HUES64 (cell line): Measurements from ENCODE around the gene CCDC82.

ENCODE experiments used
- H3K27ac ChIP-seq: 2 replicates; pipeline ENCODE4 v1.7.0; 2013; ENCODE audit warnings: low read depth, low read length, inconsistent platforms
- H3K27me3 ChIP-seq: 2 replicates; pipeline ENCODE4 v1.6.1; 2013; ENCODE audit warnings: mild to moderate bottlenecking, low read length; ENCODE audit not compliant: insufficient read depth
- H3K36me3 ChIP-seq: 2 replicates; pipeline ENCODE4 v1.6.1; 2013; ENCODE audit warnings: mild to moderate bottlenecking, low read length; ENCODE audit not compliant: insufficient read depth
- H3K4me1 ChIP-seq: 2 replicates; pipeline ENCODE4 v1.6.1; 2013; ENCODE audit warnings: mild to moderate bottlenecking, low read length, moderate library complexity; ENCODE audit not compliant: insufficient read depth
- H3K4me3 ChIP-seq: 2 replicates; pipeline ENCODE4 v1.5.1; 2013; ENCODE audit warnings: mild to moderate bottlenecking, low read length, moderate library complexity
- H3K9ac ChIP-seq: 2 replicates; pipeline ENCODE4 v1.6.1; 2013; ENCODE audit warnings: mild to moderate bottlenecking, low read depth, low read length
- H3K9me3 ChIP-seq: 2 replicates; pipeline ENCODE4 v1.6.1; 2013; ENCODE audit warnings: low read depth, low read length; ENCODE audit not compliant: insufficient read depth
- WGBS: fragments of 150-250, 120-280 bp; methylation state at CpG from one replicate; pipeline ENCODE4 v1.1.7; 2013; ENCODE audit warnings: missing lambda C conversion rate; 5-methylcytosine and 5-hydroxymethylcytosine counted together

The CCDC82 gene

GRCh38 chr11:96338910-96339705 lies 50.6 kb downstream of the CCDC82 start:
- Histone ChIP-seq H3K4me1 (peaks cover 43% of the 10 kb centered on the region), H3K27ac (no peak overlapping the region; the same call in 1 of the 2 replicates), H3K9ac (no peak overlapping the region), H3K36me3 (no peaks in the 10 kb centered on the region), H3K9me3 (no peaks in the 10 kb centered on the region), H3K4me3 (no peak overlapping the region), H3K27me3 (peaks cover 7% of the 10 kb centered on the region; the same call in 1 of the 2 replicates)
- 82% methylated on average over 13 of the region's 13 CpGs for WGBS

GRCh38 chr11:96337541-96338431 lies 51.9 kb downstream of the CCDC82 start:
- no peaks in the 10 kb centered on the region for H3K36me3 ChIP-seq
- WGBS = 81% methylated on average over 6 of the region's 6 CpGs
- H3K27me3 ChIP-seq = peaks cover 7% of the 10 kb centered on the region; the same call in 1 of the 2 replicates
- peaks cover 56% of the 10 kb centered on the region for H3K4me1 ChIP-seq
- H3K4me3 ChIP-seq = no peak overlapping the region
- no peaks in the 10 kb centered on the region for H3K9me3 ChIP-seq
- H3K27ac ChIP-seq = no peak overlapping the region
- no peak overlapping the region for H3K9ac ChIP-seq

GRCh38 chr11:96335388-96335787 lies 54.3 kb downstream of the CCDC82 start:
- H3K27ac ChIP-seq = no peak overlapping the region
- WGBS = 89% methylated on average over 4 of the region's 4 CpGs
- H3K4me1 ChIP-seq = peaks cover 59% of the 10 kb centered on the region
- no peaks in the 10 kb centered on the region for H3K9me3 ChIP-seq
- no peaks in the 10 kb centered on the region for H3K36me3 ChIP-seq
- H3K4me3 ChIP-seq = no peak overlapping the region
- H3K9ac ChIP-seq = no peak overlapping the region
- no peaks in the 10 kb centered on the region for H3K27me3 ChIP-seq

- H3K9me3 ChIP-seq = no peaks in the 10 kb centered on the region
- H3K27me3 ChIP-seq = no peaks in the 10 kb centered on the region
- no peaks in the 10 kb centered on the region for H3K36me3 ChIP-seq
- no peak overlapping the region for H3K9ac ChIP-seq
- no peak overlapping the region for H3K27ac ChIP-seq
- H3K4me3 ChIP-seq = no peak overlapping the region
- 87% methylated on average over 3 of the region's 4 CpGs for WGBS
- peaks cover 65% of the 10 kb centered on the region for H3K4me1 ChIP-seq
Observed at GRCh38 chr11:96334219-96334618, 55.5 kb downstream of the CCDC82 start.

- WGBS = 16% methylated on average over 3 of the region's 4 CpGs
- peaks cover 71% of the 10 kb centered on the region for H3K4me1 ChIP-seq
Observed at GRCh38 chr11:96333191-96333719, 56.5 kb downstream of the CCDC82 start.

GRCh38 chr11:96332126-96332771 lies 57.5 kb downstream of the CCDC82 start:
- peak overlapping the region; percentile 54 for H3K27ac ChIP-seq
- peaks cover 63% of the 10 kb centered on the region for H3K4me1 ChIP-seq
- H3K9me3 ChIP-seq = no peaks in the 10 kb centered on the region
- no peaks in the 10 kb centered on the region for H3K27me3 ChIP-seq
- no peak overlapping the region for H3K9ac ChIP-seq
- no peak overlapping the region for H3K4me3 ChIP-seq
- H3K36me3 ChIP-seq = no peaks in the 10 kb centered on the region
- 67% methylated on average over 8 of the region's 8 CpGs for WGBS

More at GRCh38 chr11:96333191-96333719, 56.5 kb downstream of the CCDC82 start:
- Histone ChIP-seq H3K9ac (no peak overlapping the region), H3K9me3 (no peaks in the 10 kb centered on the region), H3K4me3 (no peak overlapping the region), H3K27ac (peak overlapping the region; percentile 54; the same call in 1 of the 2 replicates), H3K27me3 (no peaks in the 10 kb centered on the region), H3K36me3 (no peaks in the 10 kb centered on the region)

- Histone ChIP-seq H3K4me1 (peaks cover 62% of the 10 kb centered on the region), H3K27ac (peak overlapping the region; percentile 54; the same call in 1 of the 2 replicates)
- 95% methylated on average over 6 of the region's 7 CpGs for WGBS
Observed at GRCh38 chr11:96331699-96332116, 58.0 kb downstream of the CCDC82 start.

GRCh38 chr11:96330511-96330859 lies 59.2 kb downstream of the CCDC82 start:
- no peak overlapping the region for H3K27ac ChIP-seq
- WGBS = 96% methylated on average over 4 of the region's 4 CpGs
- peaks cover 60% of the 10 kb centered on the region for H3K4me1 ChIP-seq

More at GRCh38 chr11:96331699-96332116, 58.0 kb downstream of the CCDC82 start:
- Histone ChIP-seq H3K9me3 (no peaks in the 10 kb centered on the region), H3K27me3 (no peaks in the 10 kb centered on the region), H3K9ac (no peak overlapping the region), H3K4me3 (no peak overlapping the region), H3K36me3 (no peaks in the 10 kb centered on the region)

GRCh38 chr11:96329855-96330510 lies 59.7 kb downstream of the CCDC82 start:
- Histone ChIP-seq H3K27ac (no peak overlapping the region), H3K9ac (no peak overlapping the region), H3K4me1 (peaks cover 62% of the 10 kb centered on the region), H3K27me3 (no peaks in the 10 kb centered on the region), H3K4me3 (no peak overlapping the region), H3K36me3 (no peaks in the 10 kb centered on the region), H3K9me3 (no peaks in the 10 kb centered on the region)
- WGBS = 89% methylated on average over 3 of the region's 3 CpGs

More at GRCh38 chr11:96330511-96330859, 59.2 kb downstream of the CCDC82 start:
- H3K9ac ChIP-seq = no peak overlapping the region
- no peaks in the 10 kb centered on the region for H3K36me3 ChIP-seq
- no peaks in the 10 kb centered on the region for H3K9me3 ChIP-seq
- no peak overlapping the region for H3K4me3 ChIP-seq
- no peaks in the 10 kb centered on the region for H3K27me3 ChIP-seq

GRCh38 chr11:96329419-96329818 lies 60.3 kb downstream of the CCDC82 start:
- Histone ChIP-seq H3K36me3 (no peaks in the 10 kb centered on the region), H3K9ac (no peak overlapping the region), H3K27me3 (no peaks in the 10 kb centered on the region), H3K27ac (no peak overlapping the region), H3K4me3 (no peak overlapping the region), H3K4me1 (peaks cover 68% of the 10 kb centered on the region), H3K9me3 (no peaks in the 10 kb centered on the region)
- WGBS = no CpG with 5 or more reads among the region's 1 CpG
